ENCODE measurements around the gene DAPK1. TPM values are rescaled to one million over a fixed set of nuclear protein-coding genes. Genes with fewer than 3 reads are reported as not detected.

DAPK1 gene
- total and polyA plus RNA-seq, 10 of the 15 experiments (the other 5 are each of a cell fraction or from before 2014, with no cell fraction given), result 8.2 to 94.7 (median 51.6) TPM

- no peak for TF ChIP-seq CEBPZ (IDR thresholded peaks at IDR 0.05; ENCODE audit: low read depth, low read length)
These were observed 20.1 kb downstream of the DAPK1 start (continued) for GRCh38 chr9:87517732-87518131.

- FAIRE-seq (no peak), ATAC-seq (no peak), DNase-seq (ENCODE audit: low read depth, low spot score) (no peak)
- no peak overlapping the region for H3K27ac ChIP-seq (ENCODE audit: control insufficient read depth, insufficient read depth)
- no peaks in the 10 kb centered on the region; the same call in 2 of the 3 replicates for H3K9me3 ChIP-seq (replicated peaks; ENCODE audit: control insufficient read depth, insufficient read depth, low read length)
- ChIA-PET POLR2A (interaction anchor here (0.7 kb wide), 2 partner anchors 492 to 1992 kb away, joined by 3 read pairs; no protein-coding TSS in a partner anchor), SMC1A (ENCODE audit: uncharacterized antibody, unreplicated experiment) (interaction anchor here (0.6 to 2.2 kb wide), 3 partner anchors 21 to 1006 kb away, joined by 3 to 8 read pairs (median 3); partner anchors contain the start of gene DAPK1), CTCF (no interaction called here), RAD21 (ENCODE audit: unreplicated experiment) (no interaction called here)
- BruUV-seq (replicated peaks), result no TSS peak
- no peak overlapping the region for H2AFZ ChIP-seq (ENCODE audit: control insufficient read depth, low read depth, low read length)
- H3K4me3 ChIP-seq, result no peak overlapping the region
- no peaks in the 10 kb centered on the region for H4K20me1 ChIP-seq (ENCODE audit: control insufficient read depth, insufficient read depth)
- WGBS (ENCODE audit: insufficient coverage, insufficient replicate concordance, low lambda C conversion rate, missing lambda C conversion rate), result 75% methylated on average over 12 of the region's 12 CpGs
- H3K36me3 ChIP-seq (ENCODE audit: control insufficient read depth in 2 of 2, insufficient read depth in 2 of 2, low read length in 1 of 2), result no peaks in the 10 kb centered on the region; a peak in 2 of 4 replicates
- H3K9ac ChIP-seq (ENCODE audit: control insufficient read depth, insufficient read depth, low read length), result no peak overlapping the region
- H3K27me3 ChIP-seq (replicated peaks in 1 of 2; ENCODE audit: control insufficient read depth in 2 of 2, insufficient read depth in 2 of 2, low read length in 1 of 2), result no peaks in the 10 kb centered on the region
- H3K4me2 ChIP-seq (ENCODE audit: control insufficient read depth, insufficient read depth), result no peak overlapping the region
- in situ Hi-C loops (cut with MboI) (no loop called here), intact Hi-C loops (cut with micrococcal nuclease; ENCODE audit: unreplicated experiment) (no loop called here)
- H3K79me2 ChIP-seq (ENCODE audit: control insufficient read depth, insufficient read depth, low read length), result peaks cover 4% of the 10 kb centered on the region
- H3K4me1 ChIP-seq (ENCODE audit: control insufficient read depth, insufficient read depth, low read length), result peaks cover 32% of the 10 kb centered on the region
- TF ChIP-seq YY1 (IDR thresholded peaks at IDR 0.05; ENCODE audit: low read depth, low read length) (no peak), STAT1 (conservative IDR thresholded peaks at IDR 0.05) (no peak), ZNF207 (IDR thresholded peaks at IDR 0.05; ENCODE audit: borderline replicate concordance) (no peak), ZBED1 (IDR thresholded peaks at IDR 0.05; ENCODE audit: borderline replicate concordance) (no peak), E2F4 (IDR thresholded peaks at IDR 0.05; ENCODE audit: low read depth, low read length) (no peak), SMAD1 (IDR thresholded peaks at IDR 0.05; ENCODE audit: low read depth, partially characterized antibody) (no peak), RAD51 (IDR thresholded peaks at IDR 0.05) (no peak), SKIL (IDR thresholded peaks at IDR 0.05; ENCODE audit: low read depth, poor library complexity, severe bottlenecking) (no peak), EP300 (IDR thresholded peaks at IDR 0.05; ENCODE audit: borderline replicate concordance in 1 of 2, control insufficient read depth in 1 of 2, low read depth in 2 of 2, low read length in 2 of 2) (no peak), NFYA (IDR thresholded peaks at IDR 0.05; ENCODE audit: borderline replicate concordance, low read depth, low read length) (no peak), CEBPZ (IDR thresholded peaks at IDR 0.05; ENCODE audit: low read depth, low read length) (no peak)
These were observed 21.2 kb downstream of the DAPK1 start for GRCh38 chr9:87518702-87519335.
